ENCODE data around the gene MRPL22. TPM values are rescaled to one million over a fixed set of nuclear protein-coding genes. Genes with fewer than 3 reads are reported as not detected.
A peak's percentile ranks its signal among the peaks of the same experiment; 100 is the strongest.
"Not testable (repeated sequence)": the region's sequence is repeated elsewhere in the genome, so short reads cannot be mapped to it uniquely, and the experiment has no call there.

Gene MRPL22
- total RNA-seq, 1 donor from 2014 or later, result 75.6 TPM

- ATAC-seq (ENCODE audit: poor library complexity) (no peak), DNase-seq (no peak)
- intact Hi-C loops (cut with DNase I), result loop anchor here (10.0 kb wide), 2 partner anchors 157 to 287 kb away; no protein-coding TSS in a partner anchor
Observed at GRCh38 chr5:154977409-154977808, 36.5 kb downstream of the MRPL22 start.

- ATAC-seq (ENCODE audit: poor library complexity); DNase-seq: not testable (repeated sequence)
- intact Hi-C loops (cut with DNase I), result loop anchor here (10.0 kb wide), 2 partner anchors 157 to 287 kb away; no protein-coding TSS in a partner anchor
Observed at GRCh38 chr5:154978294-154978693, 37.4 kb downstream of the MRPL22 start.

- DNase-seq, result no peak
- ATAC-seq (ENCODE audit: poor library complexity), result no peak
- intact Hi-C loops (cut with DNase I), result no loop called here
Observed at GRCh38 chr5:154984946-154985516, 44.2 kb downstream of the MRPL22 start.

GRCh38 chr5:154986151-154986550, 45.3 kb downstream of the MRPL22 start:
- DNase-seq (no peak), ATAC-seq (ENCODE audit: poor library complexity) (no peak)
- intact Hi-C loops (cut with DNase I), result no loop called here

- intact Hi-C loops (cut with DNase I), result no loop called here
- ATAC-seq (ENCODE audit: poor library complexity), result no peak
- DNase-seq, result no peak
Observed at GRCh38 chr5:154989626-154990025, 48.8 kb downstream of the MRPL22 start.

GRCh38 chr5:154993461-154993860, 52.6 kb downstream of the MRPL22 start:
- no peak for ATAC-seq (ENCODE audit: poor library complexity)
- DNase-seq, result no peak
- intact Hi-C loops (cut with DNase I), result no loop called here

- intact Hi-C loops (cut with DNase I), result no loop called here
- ATAC-seq (ENCODE audit: poor library complexity) (no peak), DNase-seq (no peak)
Observed at GRCh38 chr5:154995679-154996078, 54.8 kb downstream of the MRPL22 start.

- DNase-seq (no peak), ATAC-seq (ENCODE audit: poor library complexity) (no peak)
- intact Hi-C loops (cut with DNase I), result no loop called here
Observed at GRCh38 chr5:154997746-154998145, 56.9 kb downstream of the MRPL22 start.

- intact Hi-C loops (cut with DNase I), result no loop called here
- no peak for DNase-seq
- no peak for ATAC-seq (ENCODE audit: poor library complexity)
Observed at GRCh38 chr5:154999865-155000264, 59.0 kb downstream of the MRPL22 start.

GRCh38 chr5:155001523-155001922, 60.6 kb downstream of the MRPL22 start:
- DNase-seq (no peak), ATAC-seq (ENCODE audit: poor library complexity) (no peak)
- intact Hi-C loops (cut with DNase I), result no loop called here

- ATAC-seq (ENCODE audit: poor library complexity); DNase-seq; intact Hi-C loops (cut with DNase I): not testable (repeated sequence)
Observed at GRCh38 chr5:155002722-155003121, 61.8 kb downstream of the MRPL22 start.

- ATAC-seq (ENCODE audit: poor library complexity) (no peak), DNase-seq (peak; percentile 48)
- intact Hi-C loops (cut with DNase I), result no loop called here
Observed at GRCh38 chr5:155004138-155004744, 63.4 kb downstream of the MRPL22 start.

GRCh38 chr5:155006265-155006664, 65.4 kb downstream of the MRPL22 start:
- DNase-seq; ATAC-seq (ENCODE audit: poor library complexity); intact Hi-C loops (cut with DNase I): not testable (repeated sequence)

GRCh38 chr5:155008669-155009068, 67.8 kb downstream of the MRPL22 start:
- no peak for ATAC-seq (ENCODE audit: poor library complexity)
- intact Hi-C loops (cut with DNase I), result no loop called here
- DNase-seq, result no peak

GRCh38 chr5:155010881-155011280, 70.0 kb downstream of the MRPL22 start:
- ATAC-seq (ENCODE audit: poor library complexity) (no peak), DNase-seq (no peak)
- intact Hi-C loops (cut with DNase I), result no loop called here

GRCh38 chr5:155013526-155013925, 72.7 kb downstream of the MRPL22 start, which contains the start of gene KIF4B:
KIF4B (plus strand) TSS chr5:155013755; CDS start chr5:155013860, 105 bp downstream.
- DNase-seq (no peak), ATAC-seq (ENCODE audit: poor library complexity) (no peak)
- intact Hi-C loops (cut with DNase I), result no loop called here

- intact Hi-C loops (cut with DNase I), result no loop called here
- no peak for ATAC-seq (ENCODE audit: poor library complexity)
- DNase-seq, result no peak
Observed at GRCh38 chr5:155015239-155015638, 74.4 kb downstream of the MRPL22 start.

GRCh38 chr5:155017610-155018009, 76.7 kb downstream of the MRPL22 start:
- intact Hi-C loops (cut with DNase I), result no loop called here
- no peak for ATAC-seq (ENCODE audit: poor library complexity)
- no peak for DNase-seq

Measured in Right ventricle myocardium superior (tissue), 1 donor.